Measurements from ENCODE around the gene EML2.
"Not testable (repeated sequence)": the region's sequence is repeated elsewhere in the genome, so short reads cannot be mapped to it uniquely, and the experiment has no call there.

Gene EML2

DNA sequence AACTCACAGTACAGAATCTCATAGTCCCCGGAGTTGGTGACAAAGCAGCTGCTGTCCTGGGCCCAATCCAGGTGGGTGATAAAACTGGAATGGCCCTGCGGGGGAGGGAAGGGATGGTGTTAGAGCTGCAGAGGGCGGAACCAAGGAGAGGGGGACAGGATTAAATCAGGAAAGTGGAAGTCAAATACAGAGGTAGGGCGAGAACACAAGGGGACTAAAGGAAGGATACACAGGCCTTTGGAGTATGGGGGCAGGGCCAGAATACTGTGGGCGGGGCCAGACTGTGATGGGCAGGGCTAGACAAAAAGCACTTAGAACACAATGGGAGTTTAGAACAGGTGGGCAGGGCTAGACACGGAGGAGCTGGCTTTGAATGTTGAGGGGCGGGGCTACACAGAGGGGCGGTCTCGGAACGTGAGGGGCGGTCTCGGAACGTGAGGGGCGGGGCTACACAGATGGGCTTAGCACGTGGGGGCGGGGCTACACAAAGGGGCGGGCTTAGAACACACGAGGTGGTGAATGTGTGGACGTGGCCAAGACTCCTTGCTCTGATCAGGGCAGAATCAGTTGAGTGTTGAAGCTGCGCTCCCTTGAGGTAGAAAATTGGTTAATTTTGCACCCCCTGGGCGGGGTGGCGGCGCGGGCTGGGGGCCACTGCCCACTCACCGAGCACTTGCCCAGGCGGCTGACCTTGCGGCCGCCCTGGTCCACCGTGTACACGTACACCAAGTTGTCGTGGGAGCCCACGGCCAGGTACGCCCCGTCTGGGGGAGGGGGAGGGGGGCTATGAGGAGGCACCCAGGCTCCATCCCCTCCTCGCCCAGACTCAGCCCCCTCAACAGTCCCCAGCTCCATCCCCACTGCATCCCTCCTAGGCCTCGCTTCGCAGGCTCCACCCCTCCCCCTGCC lies 23.1 kb downstream of the EML2 start:
- peak; percentile 67 for DNase-seq (ENCODE audit: low read depth)

DNA sequence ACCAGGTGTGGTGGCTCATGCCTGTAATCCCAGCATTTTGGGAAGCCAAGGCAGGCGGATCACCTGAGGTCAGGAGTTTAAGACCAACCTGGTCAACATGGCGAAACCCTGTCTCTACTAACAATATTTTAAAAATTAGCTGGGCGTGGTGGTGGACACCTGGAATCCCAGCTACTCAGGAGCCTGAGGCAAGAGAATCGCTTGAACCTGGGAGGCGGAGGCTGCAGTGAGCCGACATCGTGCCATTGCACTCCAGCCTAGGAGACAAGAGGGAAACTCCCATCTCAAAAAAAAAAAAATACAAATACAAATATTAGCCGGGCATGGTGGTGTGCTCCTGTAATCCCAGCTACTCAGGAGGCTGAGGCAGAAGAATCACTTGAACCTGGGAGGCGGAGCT lies 24.1 kb downstream of the EML2 start:
- DNase-seq (ENCODE audit: low read depth), result not testable (repeated sequence)

GRCh38 chr19:45613926-45614725 lies 25.1 kb downstream of the EML2 start:
- no peak for DNase-seq (ENCODE audit: low read depth)

DNA sequence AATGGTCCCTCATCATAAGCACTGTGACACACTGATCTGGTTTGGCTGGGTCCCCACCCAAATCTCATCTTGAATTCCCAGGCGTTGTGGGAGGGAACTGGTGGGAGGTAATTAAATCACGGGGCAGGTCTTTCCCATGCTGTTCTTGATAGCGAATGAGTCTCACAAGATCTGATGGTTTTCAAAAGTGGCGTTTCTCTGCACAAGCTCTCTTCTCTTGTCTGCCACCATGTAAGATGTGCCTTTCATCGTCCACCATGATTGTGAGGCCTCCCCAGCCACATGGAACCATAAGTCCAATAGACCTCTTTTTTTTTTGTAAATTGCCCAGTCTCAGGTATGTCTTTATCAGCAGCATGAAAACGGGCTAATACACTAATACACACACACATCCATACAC lies 30.2 kb downstream of the EML2 start:
- no peak for DNase-seq (ENCODE audit: low read depth)

DNA sequence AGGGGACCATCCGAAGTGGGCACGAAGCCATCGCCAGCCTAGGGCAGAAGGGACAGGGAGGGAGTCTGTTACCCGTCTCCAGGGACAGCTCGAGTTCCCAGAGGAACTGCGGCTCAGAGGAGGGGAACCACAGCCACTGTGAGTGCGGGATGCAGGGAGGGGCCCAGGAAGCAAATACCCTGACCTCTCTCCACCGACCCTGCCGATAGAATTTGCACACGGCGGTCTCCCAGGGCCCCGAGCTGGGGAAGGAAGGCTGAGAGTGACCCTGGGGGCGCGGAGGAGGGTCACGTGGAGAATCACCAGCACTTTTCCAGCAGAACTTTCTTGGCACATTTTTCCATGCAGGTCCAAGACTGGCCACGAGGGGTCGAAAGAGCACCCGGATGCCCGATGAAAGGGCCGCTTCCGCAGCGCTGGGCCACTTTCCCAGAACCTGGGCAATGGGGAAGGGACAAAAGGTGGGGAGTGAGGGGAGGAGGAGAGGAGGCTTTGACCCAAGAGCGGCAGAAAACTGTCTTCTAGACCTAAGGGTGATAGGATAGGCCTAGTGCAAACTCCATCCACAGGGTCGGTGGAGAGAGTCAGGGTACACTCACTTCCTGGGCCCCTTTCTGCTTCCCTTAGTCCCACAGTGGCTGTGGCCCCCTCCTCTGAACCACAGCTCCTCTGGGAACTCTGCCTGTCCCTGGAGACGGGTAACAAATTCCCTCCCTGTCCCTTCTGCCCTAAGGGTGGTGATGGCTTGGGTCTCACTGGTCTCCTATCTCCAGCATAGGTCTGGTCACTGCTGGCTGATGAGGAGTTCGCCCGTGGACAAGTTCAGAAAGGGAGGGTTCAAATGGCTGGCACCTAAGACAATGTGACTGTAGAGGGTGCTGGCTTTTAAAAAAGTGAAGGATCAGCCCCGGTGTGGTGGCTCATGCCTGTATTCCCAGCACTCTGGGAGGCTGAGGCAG lies 31.8 kb downstream of the EML2 start:
- DNase-seq (ENCODE audit: low read depth), result no peak

DNA sequence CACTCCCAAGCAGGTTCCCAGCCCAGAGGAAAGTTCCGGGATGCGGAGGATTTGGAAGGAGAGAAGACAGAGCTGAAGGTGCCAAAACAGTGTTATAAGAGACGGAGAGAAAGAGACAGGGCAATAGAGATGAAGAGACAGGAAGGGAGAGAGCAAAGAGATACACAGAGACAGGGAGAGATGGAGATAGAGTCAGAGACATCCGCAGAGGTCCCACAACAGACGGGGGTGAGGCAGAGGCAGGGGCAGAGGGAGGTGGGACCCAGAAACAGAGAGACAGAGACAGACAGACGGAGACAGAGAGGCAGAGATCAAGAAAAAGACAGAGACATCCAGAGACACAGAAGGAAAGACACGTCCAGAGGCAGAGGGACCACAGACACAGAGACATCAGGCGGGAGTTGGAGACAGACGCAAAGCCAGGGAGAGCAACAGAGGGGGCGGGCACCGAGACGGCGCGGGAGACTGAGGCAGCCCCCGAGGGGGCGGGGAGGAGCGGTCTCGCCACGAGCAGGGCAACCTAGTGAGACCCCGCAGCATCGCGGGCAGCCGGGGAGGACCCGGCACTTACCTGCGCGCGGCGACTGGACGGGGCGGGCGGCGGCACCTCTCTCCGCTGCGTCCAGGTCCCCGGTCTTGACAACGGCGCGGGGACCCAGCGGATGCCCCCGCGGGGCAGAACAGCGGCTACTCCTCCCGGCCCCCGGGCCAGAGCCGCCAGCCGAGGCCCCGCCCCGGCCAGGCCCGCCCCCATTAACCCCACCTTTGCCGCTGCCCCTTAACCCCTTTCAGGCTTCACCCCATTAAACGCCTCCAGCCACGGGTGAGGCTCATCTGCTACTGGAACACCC lies 37.4 kb downstream of the EML2 start, which contains the start of gene GPR4:
Gene GPR4, minus strand, starts transcription at position 689 of the 851 bp plus-strand sequence. CDS start 10,346 bp downstream, outside the sequence.
- DNase-seq (ENCODE audit: low read depth), result no peak

GRCh38 chr19:45601115-45601514 lies 38.1 kb downstream of the EML2 start:
- no peak for DNase-seq (ENCODE audit: low read depth)

GRCh38 chr19:45600340-45600885 lies 38.8 kb downstream of the EML2 start:
- no peak for DNase-seq (ENCODE audit: low read depth)

DNA sequence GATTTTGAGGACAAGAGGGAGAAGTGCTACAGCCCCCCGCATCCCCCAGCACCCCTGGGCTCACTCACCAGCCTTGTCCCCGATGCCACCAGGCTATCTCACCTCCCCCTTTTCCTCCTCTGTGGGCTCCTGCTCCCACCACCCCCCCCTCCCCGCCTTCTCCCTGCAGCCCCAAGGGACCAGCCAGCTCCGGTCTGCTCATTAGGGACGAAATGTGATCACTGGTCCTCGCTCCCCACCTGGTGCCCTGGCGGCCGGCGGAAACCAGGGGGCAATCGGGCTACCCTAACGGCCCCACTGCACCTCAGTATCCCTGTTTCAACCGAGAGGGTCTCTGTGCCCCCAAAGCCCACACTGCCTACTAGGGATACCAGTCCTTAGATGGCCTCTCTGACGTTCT lies 39.9 kb downstream of the EML2 start:
- DNase-seq (ENCODE audit: low read depth), result no peak

DNA sequence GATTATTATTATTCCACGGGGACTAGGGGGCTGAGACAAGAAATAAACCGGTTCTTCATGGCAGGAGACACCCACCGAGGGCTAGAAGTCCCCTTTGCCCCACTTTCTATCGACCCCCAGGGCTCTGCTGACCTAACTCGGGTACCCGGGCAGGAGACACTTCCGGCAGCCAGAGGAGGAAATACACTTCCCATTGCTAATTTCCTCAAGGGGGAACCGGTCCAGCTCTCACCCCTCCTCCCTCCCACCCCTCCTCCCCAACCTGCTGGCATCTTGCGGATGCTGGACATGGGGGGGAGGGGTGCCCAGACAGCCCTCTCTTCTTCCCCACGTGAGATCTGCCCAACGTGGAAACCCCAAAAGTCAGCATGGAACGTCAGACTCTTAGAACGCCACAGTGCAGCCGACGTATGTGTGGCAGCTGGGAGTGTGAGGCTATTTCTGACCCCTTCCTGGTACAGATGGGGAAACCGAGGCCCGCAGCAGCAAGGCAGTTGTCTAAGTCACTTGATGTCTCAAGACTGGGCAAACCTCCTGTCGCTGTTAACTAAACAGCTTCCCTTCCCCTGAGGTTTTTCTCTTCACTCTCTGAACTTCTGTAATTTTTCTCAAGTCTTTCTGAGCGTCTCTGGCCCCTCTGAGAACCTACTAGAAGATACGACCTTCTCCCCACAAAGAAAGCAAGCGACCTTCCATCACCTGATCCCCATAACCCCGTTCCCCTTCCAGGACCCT lies 40.8 kb downstream of the EML2 start:
- no peak for DNase-seq (ENCODE audit: low read depth)

DNA sequence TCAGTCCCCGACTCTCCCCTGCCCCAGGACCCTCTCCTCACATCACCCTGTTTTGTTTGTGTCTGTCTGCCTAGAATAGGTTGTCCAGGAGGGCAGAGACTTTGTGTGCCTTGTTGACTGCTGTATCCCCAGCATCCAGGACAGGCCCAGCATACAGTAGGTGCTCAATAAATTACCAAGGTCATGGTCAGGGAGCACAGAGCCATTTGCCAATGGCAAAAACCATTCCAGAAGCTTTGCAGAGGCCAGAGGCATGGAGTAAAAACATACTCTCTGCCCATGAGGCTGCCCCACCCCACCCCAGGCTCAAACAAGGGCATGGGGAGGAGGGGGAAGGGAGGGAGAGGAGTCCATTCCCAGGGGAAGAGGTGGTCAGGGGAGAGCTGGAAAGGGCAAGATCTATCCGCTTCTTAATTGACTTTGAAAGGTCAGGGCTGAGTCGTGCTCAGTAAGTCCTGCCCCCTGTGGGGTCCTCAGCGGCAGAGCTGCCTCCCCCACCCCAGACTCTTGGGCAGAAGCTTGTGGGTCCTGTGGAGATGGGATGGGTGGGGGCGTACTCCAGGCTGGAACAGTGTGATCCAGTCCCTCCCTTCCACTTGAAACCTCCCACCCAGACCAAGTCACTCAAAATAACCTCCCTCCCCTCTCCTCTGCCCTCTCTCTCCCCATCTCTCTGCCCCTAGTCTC lies 41.6 kb downstream of the EML2 start:
- DNase-seq (ENCODE audit: low read depth), result no peak

DNA sequence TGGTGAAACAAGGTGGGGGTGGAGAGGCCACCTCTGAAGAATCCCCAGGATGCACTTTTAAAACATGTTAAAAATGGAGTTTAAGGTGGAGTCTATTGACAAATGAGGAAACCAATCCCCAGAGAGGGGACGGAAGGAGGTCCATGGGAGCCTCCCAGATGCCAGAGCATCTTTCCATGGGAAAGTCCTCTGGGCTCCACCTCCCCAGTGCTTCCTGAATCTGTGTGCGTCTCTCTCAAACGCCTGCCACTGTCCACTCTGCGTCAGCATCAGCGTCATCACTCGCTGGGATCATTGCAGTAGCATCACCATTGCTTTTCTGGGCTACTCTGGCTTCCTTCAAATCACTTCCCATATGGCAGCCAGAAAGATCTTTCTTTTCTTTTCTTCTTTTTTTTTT lies 43.4 kb downstream of the EML2 start:
- no peak for DNase-seq (ENCODE audit: low read depth)

GRCh38 chr19:45593520-45593919 lies 45.7 kb downstream of the EML2 start:
- DNase-seq (ENCODE audit: low read depth), result no peak

DNA sequence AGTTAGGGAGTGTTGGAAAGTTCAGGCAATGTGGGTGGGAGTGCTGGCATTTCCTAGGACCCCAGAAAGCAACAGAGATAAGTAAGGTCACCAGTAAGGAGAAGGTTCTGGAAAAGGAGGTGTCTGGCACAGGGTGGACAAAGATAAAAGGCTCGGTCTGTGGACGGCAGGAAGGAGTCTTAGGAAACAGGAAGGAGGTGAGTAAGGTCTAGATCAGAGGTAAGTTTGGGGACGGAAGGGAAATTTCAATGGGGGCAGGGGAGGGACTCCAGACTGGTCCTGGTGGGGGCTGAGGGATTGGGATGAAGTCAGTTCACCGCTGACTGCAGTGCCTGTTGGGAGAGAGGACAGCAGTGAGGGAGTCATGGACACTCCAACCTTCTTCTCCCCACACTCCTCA lies 46.8 kb downstream of the EML2 start:
- DNase-seq (ENCODE audit: low read depth), result no peak

DNA sequence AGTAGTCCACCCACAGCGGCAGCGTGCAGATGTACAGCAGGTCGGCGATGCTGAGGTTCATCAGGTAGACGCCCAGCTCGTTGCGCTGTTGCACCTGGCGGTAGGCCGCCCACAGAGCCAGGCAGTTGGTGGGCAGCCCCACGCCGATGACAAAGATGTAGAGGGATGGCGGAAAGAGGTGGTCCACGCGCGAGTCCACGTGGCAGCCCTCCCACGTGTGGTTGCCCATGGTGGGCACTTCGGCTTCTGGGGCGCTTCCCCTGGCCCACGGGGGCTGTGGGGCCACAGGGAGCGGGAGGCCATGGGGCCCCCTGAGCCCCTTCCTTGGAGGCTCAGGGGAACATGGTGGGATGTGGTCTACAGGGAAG lies 47.6 kb downstream of the EML2 start:
- no peak for DNase-seq (ENCODE audit: low read depth)

DNA sequence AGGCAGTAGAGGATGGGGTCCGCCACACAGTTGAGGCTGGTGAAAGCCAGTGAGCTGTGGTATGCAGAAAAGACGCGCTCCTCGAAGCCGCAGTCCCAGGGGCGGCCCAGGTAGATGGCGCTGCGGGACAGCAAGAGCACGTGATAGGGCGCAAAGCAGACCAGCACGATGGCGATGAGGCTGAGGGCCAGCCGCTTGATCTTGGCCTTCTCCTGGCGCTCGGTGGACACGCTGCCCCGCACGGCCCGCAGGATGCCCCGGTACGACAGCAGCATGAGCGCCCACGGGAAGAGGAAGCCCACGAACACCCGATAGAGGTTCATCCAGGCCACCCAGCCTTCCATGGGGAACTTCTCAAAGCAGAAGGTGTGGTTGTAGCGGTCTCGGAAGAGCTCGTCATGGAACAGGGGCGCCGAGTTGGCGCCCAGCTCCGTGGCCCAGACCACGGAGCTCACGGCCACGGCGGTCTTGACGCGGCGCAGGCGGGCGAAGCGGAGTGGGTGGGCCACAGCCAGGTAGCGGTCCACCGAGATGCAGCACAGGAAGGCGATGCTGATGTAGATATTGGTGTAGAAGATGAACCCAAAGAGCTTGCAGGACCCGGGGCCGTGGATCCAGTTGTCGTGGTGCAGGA lies 48.1 kb downstream of the EML2 start:
- no peak for DNase-seq (ENCODE audit: low read depth)

GRCh38 chr19:45590300-45591003 lies 48.7 kb downstream of the EML2 start:
- no peak for DNase-seq (ENCODE audit: low read depth)

- no peak for DNase-seq (ENCODE audit: low read depth)
Measured at GRCh38 chr19:45589768-45590167, 49.4 kb downstream of the EML2 start.

Data from stimulated activated CD8-positive, alpha-beta memory T cell treated with anti-CD3 and anti-CD28 coated beads, Interleukin-15, amount 100 ng/mL, for 24 hours (primary cell).